Stimulated activated CD4-positive, alpha-beta T cell treated with anti-CD3 and anti-CD28 coated beads, Interleukin-15, amount 100 ng/mL, for 24 hours (primary cell): ENCODE data around the gene MRPL54.
A peak's percentile ranks its signal among the peaks of the same experiment; 100 is the strongest.

Source experiments
- DNase-seq: peaks from one replicate; pipeline ENCODE4 v3.0.0-alpha.2; 2020

Gene MRPL54

GRCh38 chr19:3770136-3770999, 7.9 kb downstream of the MRPL54 start:
- DNase-seq, result no peak

GRCh38 chr19:3771000-3771905, 8.8 kb downstream of the MRPL54 start:
- no peak for DNase-seq

- DNase-seq, result no peak
Observed at GRCh38 chr19:3771906-3772455, 9.5 kb downstream of the MRPL54 start, which contains the start of gene RAX2. Gene RAX2 (minus strand): TSS chr19:3772228. CDS start chr19:3771742, 486 bp downstream.

GRCh38 chr19:3773814-3774515, 11.5 kb downstream of the MRPL54 start:
- DNase-seq, result no peak

GRCh38 chr19:3774621-3775373, 12.3 kb downstream of the MRPL54 start:
- no peak for DNase-seq

GRCh38 chr19:3775374-3775711, 12.9 kb downstream of the MRPL54 start:
- DNase-seq, result no peak

- DNase-seq, result no peak
Observed at GRCh38 chr19:3775831-3776230, 13.3 kb downstream of the MRPL54 start.

GRCh38 chr19:3776479-3777040, 14.1 kb downstream of the MRPL54 start:
- DNase-seq, result no peak

- DNase-seq, result no peak
Observed at GRCh38 chr19:3778104-3778867, 15.8 kb downstream of the MRPL54 start.

- DNase-seq, result no peak
Observed at GRCh38 chr19:3778899-3779723, 16.6 kb downstream of the MRPL54 start.

- no peak for DNase-seq
Observed at GRCh38 chr19:3780786-3781304, 18.4 kb downstream of the MRPL54 start.

- no peak for DNase-seq
Observed at GRCh38 chr19:3781603-3782002, 19.1 kb downstream of the MRPL54 start.

GRCh38 chr19:3782330-3782729, 19.8 kb downstream of the MRPL54 start:
- no peak for DNase-seq

- DNase-seq, result no peak
Observed at GRCh38 chr19:3782903-3783302, 20.4 kb downstream of the MRPL54 start.

GRCh38 chr19:3783660-3784584, 21.4 kb downstream of the MRPL54 start:
- DNase-seq, result peak; percentile 66

- no peak for DNase-seq
Observed at GRCh38 chr19:3784607-3785450, 22.3 kb downstream of the MRPL54 start.

GRCh38 chr19:3785451-3785937, 23.0 kb downstream of the MRPL54 start:
- DNase-seq, result peak; percentile 65
